ENCODE results near the gene POLDIP3. TPM values are rescaled to one million over a fixed set of nuclear protein-coding genes. Genes with fewer than 3 reads are reported as not detected.

Gene POLDIP3
- total and polyA plus RNA-seq, 2 of the 4 experiments (the other 2 are of a cell fraction) = 33.9 to 43.6 TPM

DNA sequence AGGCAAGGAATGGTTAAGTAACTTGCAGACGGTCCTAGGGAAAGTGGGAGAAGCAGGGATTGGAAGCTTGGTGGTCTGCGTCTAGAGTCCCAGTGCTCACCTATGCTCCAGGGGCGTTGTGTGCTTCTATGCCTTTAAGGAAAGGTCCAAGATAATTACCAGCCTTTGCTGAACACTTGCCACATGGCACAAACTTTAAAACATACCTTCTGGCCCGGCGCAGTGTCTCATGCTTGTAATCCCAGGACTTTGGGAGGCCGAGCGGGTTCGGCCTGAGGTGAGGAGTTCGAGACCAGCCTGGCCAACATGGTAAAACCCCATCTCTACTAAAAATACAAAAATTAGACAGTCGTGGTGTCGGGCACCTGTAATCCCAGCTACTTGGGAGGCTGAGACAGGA, 2.3 kb downstream of the POLDIP3 start:
- no peak overlapping the region for H3K27ac ChIP-seq (ENCODE audit: insufficient read depth, low read length)
- ChIA-PET CTCF (no interaction called here), POLR2A (ENCODE audit: unreplicated experiment) (interaction anchor here (0.6 kb wide), 1 partner anchor 166 kb away, joined by 3 read pairs; no protein-coding TSS in a partner anchor)
- no peak overlapping the region; the same call in 1 of the 2 replicates for H2AK5ac ChIP-seq (ENCODE audit: low read depth, low read length)
- dilution Hi-C loops (cut with HindIII; ENCODE audit: low sequenced_read_pairs, unreplicated experiment) (no loop called here), in situ Hi-C loops (cut with MboI; ENCODE audit: low sequenced_read_pairs) (no loop called here), intact Hi-C loops (cut with micrococcal nuclease) (no loop called here)
- H3K27me3 ChIP-seq (ENCODE audit: control insufficient read depth, insufficient read depth, low read length) = no peaks in the 10 kb centered on the region
- no peak overlapping the region; the same call in 1 of the 2 replicates for H3K4me2 ChIP-seq (ENCODE audit: low read depth, low read length)
- peaks cover 22% of the 10 kb centered on the region for H3K9me1 ChIP-seq (ENCODE audit: insufficient read depth, low read length)
- no peak overlapping the region; the same call in 1 of the 2 replicates for H3K14ac ChIP-seq (replicated peaks; ENCODE audit: low read depth, low read length)
- no TSS peak for BruUV-seq (replicated peaks)
- no peak overlapping the region for H2AK9ac ChIP-seq (replicated peaks; ENCODE audit: low read depth, low read length, poor library complexity)
- DNase-seq (no peak), ATAC-seq (ENCODE audit: low read depth) (no peak)
- H2BK120ac ChIP-seq (ENCODE audit: low read depth, low read length) = no peak overlapping the region
- no peak overlapping the region for H2AFZ ChIP-seq (replicated peaks; ENCODE audit: low read length, poor library complexity)
- no peak overlapping the region for H3K23ac ChIP-seq (ENCODE audit: low read depth, low read length)
- H3K18ac ChIP-seq (ENCODE audit: low read depth, low read length) = no peak overlapping the region
- no peak overlapping the region for H4K91ac ChIP-seq (ENCODE audit: insufficient read depth, low read depth, low read length)
- no peak overlapping the region for H4K5ac ChIP-seq (ENCODE audit: low read depth, low read length)
- peaks cover 6% of the 10 kb centered on the region for H3K36me3 ChIP-seq (ENCODE audit: control insufficient read depth, insufficient read depth, low read length)
- H3K9ac ChIP-seq (ENCODE audit: low read depth, low read length) = no peak overlapping the region
- H3K4me3 ChIP-seq (ENCODE audit: insufficient read depth, low read depth, low read length) = no peak overlapping the region
- H2BK5ac ChIP-seq (ENCODE audit: low read depth, low read length, poor library complexity, severe bottlenecking) = no peak overlapping the region
- no peak overlapping the region for H3K4ac ChIP-seq (ENCODE audit: low read depth, low read length)
- no peak overlapping the region for H4K8ac ChIP-seq (ENCODE audit: low read depth in 2 of 2, low read length in 2 of 2)
- peaks cover 54% of the 10 kb centered on the region for H4K20me1 ChIP-seq (ENCODE audit: insufficient read depth, low read length)
- peaks cover 8 to 56% of the 10 kb centered on the region in 2 experiments; a peak in 3 of 4 replicates for H3K79me1 ChIP-seq (ENCODE audit: low read depth in 1 of 2, low read length in 2 of 2)
- H2BK20ac ChIP-seq (ENCODE audit: low read depth, low read length) = no peak overlapping the region
- H3K4me1 ChIP-seq (ENCODE audit: control insufficient read depth, insufficient read depth, low read length) = peaks cover 31% of the 10 kb centered on the region
- 87% methylated on average over 3 of the region's 11 CpGs; no CpG with 5 or more reads in 1 of the 2 experiments for WGBS, 2 experiments (ENCODE audit: extremely low coverage in 2 of 2, insufficient read length in 1 of 2)
- no peaks in the 10 kb centered on the region for H3K9me3 ChIP-seq (ENCODE audit: control insufficient read depth, insufficient read depth, low read length)
- TF ChIP-seq, protein P1, sequence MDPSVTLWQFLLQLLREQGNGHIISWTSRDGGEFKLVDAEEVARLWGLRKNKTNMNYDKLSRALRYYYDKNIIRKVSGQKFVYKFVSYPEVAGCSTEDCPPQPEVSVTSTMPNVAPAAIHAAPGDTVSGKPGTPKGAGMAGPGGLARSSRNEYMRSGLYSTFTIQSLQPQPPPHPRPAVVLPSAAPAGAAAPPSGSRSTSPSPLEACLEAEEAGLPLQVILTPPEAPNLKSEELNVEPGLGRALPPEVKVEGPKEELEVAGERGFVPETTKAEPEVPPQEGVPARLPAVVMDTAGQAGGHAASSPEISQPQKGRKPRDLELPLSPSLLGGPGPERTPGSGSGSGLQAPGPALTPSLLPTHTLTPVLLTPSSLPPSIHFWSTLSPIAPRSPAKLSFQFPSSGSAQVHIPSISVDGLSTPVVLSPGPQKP (IDR thresholded peaks at IDR 0.05; ENCODE audit: borderline replicate concordance, low read depth, low read length) = no peak
- no peak for TF ChIP-seq RCOR1 (IDR thresholded peaks at IDR 0.05; ENCODE audit: insufficient replicate concordance, low read length)
- no peak for TF ChIP-seq POLR2A (IDR thresholded peaks at IDR 0.05; ENCODE audit: low read depth, low read length)
- no peak for TF ChIP-seq MXI1 (IDR thresholded peaks at IDR 0.05; ENCODE audit: borderline replicate concordance, low read depth, low read length)
- TF ChIP-seq SMC3 (IDR thresholded peaks at IDR 0.05; ENCODE audit: low read depth, low read length) = no peak
- H2BK15ac ChIP-seq (ENCODE audit: low read depth, low read length) = no peak overlapping the region
- no peak overlapping the region for H3K56ac ChIP-seq (ENCODE audit: extremely low read depth, insufficient read depth, low read length)
